C1 segment of cervical spinal cord (tissue), 14 donors: ENCODE measurements around the gene WWC2.
"Not testable (repeated sequence)": the region's sequence is repeated elsewhere in the genome, so short reads cannot be mapped to it uniquely, and the experiment has no call there.

Experiments
- DNase-seq, 14 donors: peaks; one replicate each; lab custom pipeline; 2025; lab: John Stamatoyannopoulos, UW

Gene WWC2

GRCh38 chr4:183171484-183172267 lies 72.6 kb downstream of the WWC2 start:
- DNase-seq = no peak

- no peak for DNase-seq
Observed at GRCh38 chr4:183172881-183173280, 73.8 kb downstream of the WWC2 start.

GRCh38 chr4:183173580-183174526 lies 74.8 kb downstream of the WWC2 start:
- DNase-seq = no peak

GRCh38 chr4:183175631-183176232 lies 76.7 kb downstream of the WWC2 start:
- DNase-seq = no peak

DNA sequence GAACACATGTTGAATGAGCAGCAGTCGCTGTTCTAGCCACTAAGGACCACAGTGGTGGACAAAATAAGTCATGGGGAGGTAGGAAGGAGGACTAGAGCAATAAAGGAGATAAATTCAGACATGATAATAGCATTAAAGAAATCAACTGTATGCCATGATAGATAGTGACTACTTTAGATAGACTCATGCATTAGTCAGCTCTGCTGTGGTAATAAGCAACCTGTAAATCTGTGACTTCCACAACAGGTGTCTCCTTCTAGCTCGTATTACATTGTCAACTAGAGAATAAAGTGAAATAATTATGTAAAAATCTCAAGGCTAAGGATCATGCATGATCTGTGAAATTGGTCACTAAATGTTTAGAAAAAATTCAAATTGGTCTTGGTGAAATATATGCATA lies 77.9 kb downstream of the WWC2 start:
- DNase-seq = no peak

GRCh38 chr4:183178201-183178600 lies 79.1 kb downstream of the WWC2 start:
- DNase-seq = no peak

DNA sequence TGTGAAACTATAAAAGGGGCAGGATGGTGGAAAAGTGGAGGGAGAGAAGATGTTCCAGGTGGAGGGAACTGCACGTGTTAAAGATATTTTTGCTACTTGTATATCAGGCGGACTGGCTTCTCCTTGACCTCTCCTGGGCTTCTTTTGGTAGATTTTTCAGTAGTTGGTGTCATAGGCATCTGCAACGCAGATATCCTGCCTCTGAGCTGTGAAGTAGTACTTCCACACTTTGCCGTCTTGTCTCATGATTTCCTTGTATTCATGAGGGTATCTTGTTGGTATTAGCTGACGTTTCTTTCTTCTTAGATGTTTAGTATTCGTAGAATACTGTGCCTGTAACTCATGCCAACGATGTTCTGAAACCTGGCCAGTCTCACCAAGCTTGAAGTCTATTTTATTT lies 81.0 kb downstream of the WWC2 start:
- no peak for DNase-seq

GRCh38 chr4:183180621-183181020 lies 81.6 kb downstream of the WWC2 start:
- no peak for DNase-seq

- no peak for DNase-seq
Observed at GRCh38 chr4:183181081-183181480, 82.0 kb downstream of the WWC2 start.

GRCh38 chr4:183182873-183183725 lies 84.0 kb downstream of the WWC2 start:
- DNase-seq = no peak

DNA sequence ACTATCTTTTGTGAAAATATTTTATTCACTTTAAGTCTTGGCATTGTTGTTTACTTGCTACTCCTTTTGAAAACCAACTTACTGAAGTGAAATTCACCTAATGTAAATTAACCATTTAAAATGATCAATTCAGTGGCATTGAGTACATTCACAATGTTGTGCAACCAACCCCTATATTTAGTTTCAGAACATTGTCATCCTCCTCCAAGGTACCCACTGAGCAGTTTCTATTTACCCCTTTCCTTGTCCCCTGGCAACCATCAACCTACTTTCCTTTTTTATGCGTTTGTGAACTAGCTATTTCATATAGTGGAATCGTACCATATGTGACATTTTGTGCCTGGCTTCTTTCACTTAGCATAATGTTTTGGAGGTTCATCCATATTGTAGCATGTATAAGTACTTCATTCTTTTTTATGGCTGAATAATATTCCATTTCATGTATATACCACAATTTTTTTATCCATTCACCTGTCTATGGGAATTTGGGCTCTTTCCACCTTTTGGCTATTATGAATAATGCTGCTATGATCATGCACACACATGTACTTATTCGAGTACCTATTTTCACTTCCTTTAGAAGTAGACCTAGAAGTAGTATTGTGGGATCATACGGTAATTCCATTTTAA lies 85.0 kb downstream of the WWC2 start:
- no peak for DNase-seq

DNA sequence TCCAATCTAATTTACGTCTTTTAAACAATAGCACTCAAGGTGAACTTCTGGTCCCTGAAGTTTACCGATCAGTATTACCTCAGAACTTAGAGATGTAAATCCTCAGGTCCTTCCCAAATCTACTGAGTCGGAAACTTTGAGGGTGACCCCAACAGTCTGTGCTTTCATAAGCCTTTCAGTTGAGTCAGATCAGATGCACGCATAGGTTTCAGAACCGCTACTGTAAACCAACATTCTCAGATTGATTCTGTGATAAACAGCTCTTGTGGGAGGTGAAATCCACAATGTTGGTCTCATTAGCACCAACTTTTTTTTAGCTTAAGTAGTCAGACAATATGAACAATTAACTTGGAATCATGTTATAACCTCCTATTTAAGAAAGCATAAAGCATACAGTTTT lies 86.0 kb downstream of the WWC2 start:
- no peak for DNase-seq

- DNase-seq = no peak
Observed at GRCh38 chr4:183185559-183185958, 86.5 kb downstream of the WWC2 start.

- DNase-seq = no peak
Observed at GRCh38 chr4:183186813-183187212, 87.8 kb downstream of the WWC2 start.

DNA sequence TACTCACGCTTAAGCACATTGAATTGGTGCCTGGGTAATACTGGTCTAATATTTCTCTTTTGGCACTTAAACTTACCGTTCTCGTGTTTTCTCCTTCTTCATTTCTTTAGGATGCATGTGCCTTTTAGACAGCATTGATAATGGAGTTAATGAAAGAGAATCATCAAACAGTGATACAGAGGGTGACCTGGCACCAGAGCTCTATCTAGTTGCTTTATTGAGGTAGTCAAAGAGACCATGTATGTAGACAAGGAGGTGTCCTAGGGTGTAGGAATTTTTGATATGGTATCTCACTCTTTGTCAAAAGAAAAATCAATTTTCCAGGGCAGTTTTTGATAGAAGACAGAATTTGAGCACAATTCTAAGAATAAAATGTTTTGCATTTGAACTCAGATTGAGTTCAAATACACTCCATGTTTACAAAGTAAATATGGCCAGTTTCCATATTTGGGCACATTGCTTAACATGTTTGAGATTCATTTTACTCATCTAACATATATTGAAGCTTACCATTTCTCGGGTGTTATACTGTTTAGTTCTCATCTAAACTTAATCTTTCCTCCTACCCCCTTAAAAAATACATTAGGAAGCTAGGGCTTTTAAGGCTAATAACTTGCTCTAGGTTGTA lies 92.0 kb downstream of the WWC2 start:
- no peak for DNase-seq

DNA sequence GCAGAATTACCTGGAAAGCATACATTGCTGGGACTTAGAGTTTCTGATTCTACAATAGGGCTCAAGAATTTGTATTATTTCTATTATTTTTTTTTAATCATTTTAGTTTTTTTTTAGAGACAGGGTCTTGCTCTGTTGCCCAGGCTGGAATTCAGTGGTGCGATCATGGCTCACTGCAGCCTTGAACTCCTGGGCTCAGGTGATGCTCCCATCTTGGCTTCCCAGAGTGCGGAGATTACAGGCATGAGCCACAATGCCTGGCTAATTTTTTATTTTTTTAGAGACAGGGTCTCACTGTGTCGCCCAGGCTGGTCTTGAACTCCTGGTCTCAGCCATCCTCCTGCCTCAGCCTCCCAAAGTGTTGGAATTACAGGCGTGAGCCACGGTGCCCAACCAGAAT lies 92.6 kb downstream of the WWC2 start:
- DNase-seq = no peak

- DNase-seq = peak in 1 of 14 donors; percentile 3
Observed at GRCh38 chr4:183192571-183192970, 93.5 kb downstream of the WWC2 start.

GRCh38 chr4:183193730-183194338 lies 94.8 kb downstream of the WWC2 start:
- not testable (repeated sequence) for DNase-seq

DNA sequence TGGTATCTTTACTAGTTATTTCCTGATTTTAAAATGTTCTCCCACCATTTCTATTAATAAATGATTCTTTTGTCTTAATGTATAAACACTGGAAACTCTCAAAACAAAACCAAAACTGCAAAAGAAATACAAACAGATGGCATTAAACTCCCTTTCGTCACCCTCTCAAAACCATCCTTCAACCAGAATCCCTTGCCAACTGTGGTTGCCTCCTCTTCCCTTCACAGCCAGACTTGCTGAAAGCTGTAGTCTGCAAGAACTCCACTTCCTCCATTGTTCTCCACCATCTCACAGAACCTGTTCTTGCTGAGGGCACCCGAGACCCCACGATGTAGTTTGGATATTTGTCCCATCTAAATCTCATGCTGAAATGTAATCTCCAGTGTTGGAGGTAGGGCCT lies 96.5 kb downstream of the WWC2 start:
- DNase-seq = no peak

DNA sequence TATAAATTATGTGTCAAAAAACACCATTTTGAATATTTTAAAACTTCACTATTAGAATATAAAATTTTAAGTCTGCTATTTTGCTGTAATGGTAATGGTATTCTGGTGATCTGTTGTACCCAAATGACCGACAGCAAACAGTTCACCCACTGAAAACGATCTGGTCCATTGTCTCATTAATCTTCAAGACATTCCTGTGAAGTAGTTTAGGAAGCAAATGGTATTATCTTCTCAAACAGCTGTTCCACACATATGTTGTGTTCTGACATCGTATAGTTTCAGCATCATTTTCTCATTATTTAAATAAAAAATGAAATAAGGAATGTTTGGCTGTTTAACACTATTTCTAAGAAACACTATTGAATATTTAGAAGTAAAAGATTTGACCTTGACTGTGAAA lies 98.1 kb downstream of the WWC2 start:
- no peak for DNase-seq
